Lung (tissue), 12 donors: ENCODE results near the gene BBLN. TPM values are rescaled to one million over a fixed set of nuclear protein-coding genes. Genes with fewer than 3 reads are reported as not detected.

ENCODE experiments used
- ATAC-seq: fragments of 200-7000 bp; cut with Tn5 transposase; one replicate; pipeline ENCODE4 v1.9.1; 2020; ENCODE audit warnings: moderate number of reproducible peaks; ENCODE audit not compliant: insufficient read depth, low FRiP score
- DNase-seq, 3 donors: peaks; one replicate each; pipeline ENCODE4 v3.0.0-alpha.2; 2013 to 2017
- H3K27ac ChIP-seq, 2 donors: one replicate each; pipeline ENCODE4 v1.5.1; 2013; ENCODE audit warnings: mild to moderate bottlenecking in 2 of 2, moderate library complexity in 2 of 2, control low read depth in 1 of 2, inconsistent platforms in 1 of 2, low read depth in 1 of 2, low read length in 1 of 2
- H3K27me3 ChIP-seq, 3 donors: one replicate each; pipeline ENCODE4 v1.5.1; 2013; ENCODE audit warnings: low read length in 2 of 3; ENCODE audit not compliant: control insufficient read depth in 3 of 3, insufficient read depth in 3 of 3
- H3K36me3 ChIP-seq, 4 donors: one replicate each; pipeline ENCODE4 v1.5.1; 2013; ENCODE audit warnings: low read length in 4 of 4, mild to moderate bottlenecking in 1 of 4, moderate library complexity in 1 of 4; ENCODE audit not compliant: control insufficient read depth in 4 of 4, insufficient read depth in 4 of 4
- H3K4me1 ChIP-seq, 5 donors: one replicate each; pipeline ENCODE4 v1.5.1; 2013; ENCODE audit warnings: low read length in 5 of 5, mild to moderate bottlenecking in 2 of 5, moderate library complexity in 1 of 5; ENCODE audit not compliant: control insufficient read depth in 5 of 5, insufficient read depth in 5 of 5
- H3K4me3 ChIP-seq: one replicate; pipeline ENCODE4 v1.5.1; 2013; ENCODE audit warnings: mild to moderate bottlenecking, control low read depth, moderate library complexity
- H3K9ac ChIP-seq, 2 donors: one replicate each; pipeline ENCODE4 v1.5.1; 2013; ENCODE audit warnings: low read length in 2 of 2, control low read depth in 1 of 2; ENCODE audit not compliant: insufficient read depth in 1 of 2
- H3K9me3 ChIP-seq, 4 donors: one replicate each; pipeline ENCODE4 v1.5.1; 2013; ENCODE audit warnings: low read length in 3 of 4, mild to moderate bottlenecking in 1 of 4, moderate library complexity in 1 of 4; ENCODE audit not compliant: control insufficient read depth in 4 of 4, insufficient read depth in 3 of 4
- WGBS, 2 donors: extraction: QIAGEN DNeasy Blood & Tissue Kit; methylation state at CpG; one replicate each; pipeline ENCODE4 v1.1.7; 2013; 5-methylcytosine and 5-hydroxymethylcytosine counted together
- polyA plus RNA-seq, 2 donors: library from polyadenylated mRNA; stranded (reverse); fragments of 200-250 nt; gene quantifications; one replicate each; pipeline ENCODE4 v1.2.1, GENCODE V29; 2013
- total RNA-seq, 2 donors: library from RNA; depleted of rRNA in 1 of 2; stranded (reverse); fragments of >200 nt in 1 of 2; gene quantifications; one replicate each; pipeline ENCODE4 v1.2.1, GENCODE V29; 2014 to 2021
- TF ChIP-seq, protein P1 (sequence below): IDR thresholded peaks from 2 replicates; pipeline ENCODE4 v1.5.1; 2012; ENCODE audit warnings: mild to moderate bottlenecking; ENCODE audit errors: control extremely low read depth, extremely low read depth
- donor health status: control.
- donor health status: control.
- donor health status: Bipolar disorder and iron deficiency.
- donor health status: healthy.
- donor health status: DM: yes; HTN: yes; CAD: no.

BBLN gene
- total and polyA plus RNA-seq, 4 donors, result 19.2 to 138 (median 61.6) TPM

DNA sequence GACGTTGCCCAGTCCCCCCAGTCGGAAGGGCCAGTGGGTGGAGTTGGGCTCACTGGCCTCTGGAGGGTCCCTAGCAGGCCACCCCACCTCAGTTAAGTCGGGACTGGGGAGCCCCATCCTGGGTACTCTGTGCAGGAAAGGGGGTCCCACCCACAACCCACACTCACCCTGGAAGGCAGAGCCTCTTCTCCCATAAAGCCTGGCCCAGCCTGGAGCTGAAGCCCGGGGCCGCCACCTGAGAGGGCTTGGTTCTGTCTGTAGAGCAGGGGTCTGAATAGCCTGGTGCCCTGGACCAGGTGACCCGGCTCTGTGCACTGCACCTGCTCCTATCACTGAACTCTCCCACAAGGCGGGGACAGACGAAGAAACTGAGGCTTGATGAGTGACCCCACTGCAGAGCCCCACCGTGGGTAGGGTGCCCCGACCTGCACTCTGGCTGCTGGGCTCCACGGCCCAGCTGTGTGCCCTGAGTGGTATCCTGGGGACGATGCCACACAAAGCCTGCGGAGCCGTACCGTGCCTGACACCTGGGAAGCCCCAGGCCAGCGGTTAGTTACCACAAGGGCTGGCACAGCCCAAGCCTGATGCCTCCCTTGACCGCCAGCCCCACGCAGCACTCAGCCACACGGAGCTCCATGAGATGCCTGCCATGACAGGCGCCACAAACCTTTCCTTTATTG lies 39.9 kb upstream of the BBLN start:
- DNase-seq (no peak), ATAC-seq (no peak)
- WGBS, 2 donors, result 88 to 90% methylated on average over 20 of the region's 20 CpGs
- no peak overlapping the region for H3K9ac ChIP-seq
- H3K36me3 ChIP-seq, result peaks cover 0 to 35% (median 3%) of the 10 kb centered on the region in 4 donors
- H3K4me1 ChIP-seq, result peaks cover 0 to 7% (median 0%) of the 10 kb centered on the region in 5 donors
- H3K27me3 ChIP-seq, result no peaks in the 10 kb centered on the region
- H3K4me3 ChIP-seq, result no peak overlapping the region
- TF ChIP-seq, protein P1, sequence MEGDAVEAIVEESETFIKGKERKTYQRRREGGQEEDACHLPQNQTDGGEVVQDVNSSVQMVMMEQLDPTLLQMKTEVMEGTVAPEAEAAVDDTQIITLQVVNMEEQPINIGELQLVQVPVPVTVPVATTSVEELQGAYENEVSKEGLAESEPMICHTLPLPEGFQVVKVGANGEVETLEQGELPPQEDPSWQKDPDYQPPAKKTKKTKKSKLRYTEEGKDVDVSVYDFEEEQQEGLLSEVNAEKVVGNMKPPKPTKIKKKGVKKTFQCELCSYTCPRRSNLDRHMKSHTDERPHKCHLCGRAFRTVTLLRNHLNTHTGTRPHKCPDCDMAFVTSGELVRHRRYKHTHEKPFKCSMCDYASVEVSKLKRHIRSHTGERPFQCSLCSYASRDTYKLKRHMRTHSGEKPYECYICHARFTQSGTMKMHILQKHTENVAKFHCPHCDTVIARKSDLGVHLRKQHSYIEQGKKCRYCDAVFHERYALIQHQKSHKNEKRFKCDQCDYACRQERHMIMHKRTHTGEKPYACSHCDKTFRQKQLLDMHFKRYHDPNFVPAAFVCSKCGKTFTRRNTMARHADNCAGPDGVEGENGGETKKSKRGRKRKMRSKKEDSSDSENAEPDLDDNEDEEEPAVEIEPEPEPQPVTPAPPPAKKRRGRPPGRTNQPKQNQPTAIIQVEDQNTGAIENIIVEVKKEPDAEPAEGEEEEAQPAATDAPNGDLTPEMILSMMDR, result no peak
- H3K9me3 ChIP-seq, result no peaks in the 10 kb centered on the region
- no peak overlapping the region for H3K27ac ChIP-seq

DNA sequence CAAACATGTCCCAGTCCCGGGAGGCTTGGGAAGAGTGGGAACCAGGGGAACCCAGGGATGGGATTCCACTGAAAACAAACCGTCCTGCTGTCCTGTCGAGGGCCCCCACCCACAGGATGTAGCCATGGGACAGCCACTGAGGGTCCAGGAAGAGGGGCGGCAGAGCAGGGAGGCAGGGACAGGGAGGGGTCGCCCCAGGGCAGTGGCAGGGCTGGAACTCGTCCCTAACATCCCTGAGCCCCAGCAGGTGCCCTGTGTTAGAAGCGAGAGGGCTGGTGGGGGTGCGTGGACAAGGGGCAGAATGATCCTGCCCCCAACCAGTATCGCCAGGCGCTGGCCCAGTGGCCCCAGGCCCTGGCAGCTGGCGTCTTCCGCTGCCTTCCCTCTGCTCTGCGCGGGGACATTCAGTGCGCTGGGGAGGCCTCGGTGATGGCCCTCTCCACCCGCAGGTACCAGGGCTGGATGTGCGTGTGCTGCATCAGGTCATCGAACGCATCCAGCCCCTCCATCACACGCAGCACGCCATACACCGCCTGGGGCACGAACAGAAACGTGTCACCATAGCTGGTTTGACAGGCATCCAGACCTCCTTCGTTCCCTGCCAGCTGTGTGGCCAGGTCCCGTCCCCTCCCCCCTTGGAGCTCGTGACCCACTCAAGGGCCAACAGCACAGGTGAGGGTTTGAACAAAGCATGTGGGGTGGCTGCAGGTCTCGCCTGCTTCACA lies 39.2 kb upstream of the BBLN start:
- TF ChIP-seq, protein P1, result no peak
- ATAC-seq (no peak), DNase-seq (no peak)
- no peaks in the 10 kb centered on the region for H3K27me3 ChIP-seq
- WGBS, 2 donors, result 86 to 91% methylated on average over 27 to 29 of the region's 29 CpGs
- no peak overlapping the region for H3K9ac ChIP-seq
- H3K9me3 ChIP-seq, result no peaks in the 10 kb centered on the region
- peaks cover 0 to 36% (median 3%) of the 10 kb centered on the region in 4 donors for H3K36me3 ChIP-seq
- no peak overlapping the region for H3K4me3 ChIP-seq
- H3K27ac ChIP-seq, result no peak overlapping the region
- H3K4me1 ChIP-seq, result peaks cover 0 to 8% (median under 1%) of the 10 kb centered on the region in 5 donors

DNA sequence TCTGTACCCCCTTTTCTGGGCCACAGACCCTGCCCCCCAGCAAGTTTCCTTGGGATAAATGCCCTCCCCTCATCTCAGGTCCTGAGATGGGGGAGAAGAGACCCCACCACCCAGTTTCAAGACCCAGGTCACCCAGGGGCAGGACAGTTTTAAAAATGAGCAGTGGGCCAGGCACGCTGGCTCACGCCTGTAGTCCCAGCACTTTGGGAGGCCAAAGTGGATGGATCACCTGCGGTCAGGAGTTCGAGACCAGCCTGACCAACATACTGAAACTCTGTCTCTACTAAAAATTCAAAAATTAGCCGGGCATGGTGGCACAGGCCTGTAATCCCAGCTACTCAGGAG lies 38.6 kb upstream of the BBLN start:
- H3K36me3 ChIP-seq, result peaks cover 0 to 36% (median 3%) of the 10 kb centered on the region in 4 donors
- H3K27me3 ChIP-seq, result no peaks in the 10 kb centered on the region
- TF ChIP-seq, protein P1, result no peak
- WGBS, 2 donors, result 96 to 98% methylated on average over 5 of the region's 5 CpGs
- ATAC-seq (no peak), DNase-seq (no peak)
- H3K9ac ChIP-seq, result no peak overlapping the region
- H3K9me3 ChIP-seq, result no peaks in the 10 kb centered on the region
- no peak overlapping the region for H3K4me3 ChIP-seq
- H3K27ac ChIP-seq, result no peak overlapping the region
- peaks cover 0 to 13% (median 4%) of the 10 kb centered on the region in 5 donors for H3K4me1 ChIP-seq
